ENCODE data around the gene SLC9A3. TPM values are rescaled to one million over a fixed set of nuclear protein-coding genes. Genes with fewer than 3 reads are reported as not detected.

SLC9A3 gene
- polyA plus RNA-seq, 1 of the 3 experiments (the other 2 are of a cell fraction) = 1.9 TPM

DNA sequence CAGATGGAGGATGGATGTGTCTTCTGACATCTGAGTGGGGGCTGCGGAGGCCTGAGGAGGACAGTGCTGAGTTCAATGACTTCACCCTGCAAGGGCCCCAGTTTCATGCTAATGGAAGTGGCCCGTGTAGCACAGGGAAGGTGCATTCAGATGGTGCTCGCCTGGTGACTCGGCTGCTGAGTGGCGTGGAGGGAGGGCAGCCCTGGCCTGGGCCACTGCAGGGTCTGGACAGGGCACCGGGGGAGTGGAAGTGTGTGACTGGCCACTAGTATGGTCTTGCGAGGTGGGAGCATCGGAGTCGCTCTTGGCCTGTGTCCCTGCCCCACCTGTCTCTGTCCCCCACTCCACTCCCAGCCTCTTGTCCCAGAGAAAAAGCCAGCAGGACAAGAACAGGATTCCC lies 1.7 kb upstream of the SLC9A3 start:
- no peak for DNase-seq
- peaks cover 78% of the 10 kb centered on the region for H3K27me3 ChIP-seq (ENCODE audit: insufficient read depth)
- no peak overlapping the region for H3K4me3 ChIP-seq (ENCODE audit: low read depth in 2 of 2, low read length in 1 of 2)
- H3K79me2 ChIP-seq (ENCODE audit: insufficient read depth) = no peaks in the 10 kb centered on the region
- H3F3A ChIP-seq (replicated peaks; ENCODE audit: insufficient read depth) = no peaks in the 10 kb centered on the region
- WGBS (ENCODE audit: low lambda C conversion rate) = 69% methylated on average over 4 of the region's 9 CpGs
- no peaks in the 10 kb centered on the region for H3K4me1 ChIP-seq (ENCODE audit: control insufficient read depth in 1 of 2, insufficient read depth in 2 of 2, low read depth in 1 of 2, low read length in 1 of 2)
- POLR2A ChIA-PET = no interaction called here
- H3K4me2 ChIP-seq = no peak overlapping the region
- 0 out of 2 replicates have a peak, but pooled peaks cover 2% of the 10 kb centered on the region for H4K20me1 ChIP-seq (ENCODE audit: insufficient read depth)
- no peaks in the 10 kb centered on the region for H3K9me3 ChIP-seq
- H3K9me2 ChIP-seq = no peaks in the 10 kb centered on the region
- H3K36me3 ChIP-seq (replicated peaks in 1 of 2; ENCODE audit: control insufficient read depth in 1 of 2, insufficient read depth in 2 of 2, low read length in 1 of 2) = no peaks in the 10 kb centered on the region
- H3K27ac ChIP-seq (ENCODE audit: low read depth in 2 of 2, low read length in 1 of 2) = no peak overlapping the region
- CTCF ChIA-PET = interaction anchor here (1.3 kb wide), 1 partner anchor 13 kb away, joined by 4 read pairs; no protein-coding TSS in a partner anchor
- H2AFZ ChIP-seq (ENCODE audit: low read depth) = no peak overlapping the region
- no peak overlapping the region for H3K9ac ChIP-seq
- TF ChIP-seq, protein P1, sequence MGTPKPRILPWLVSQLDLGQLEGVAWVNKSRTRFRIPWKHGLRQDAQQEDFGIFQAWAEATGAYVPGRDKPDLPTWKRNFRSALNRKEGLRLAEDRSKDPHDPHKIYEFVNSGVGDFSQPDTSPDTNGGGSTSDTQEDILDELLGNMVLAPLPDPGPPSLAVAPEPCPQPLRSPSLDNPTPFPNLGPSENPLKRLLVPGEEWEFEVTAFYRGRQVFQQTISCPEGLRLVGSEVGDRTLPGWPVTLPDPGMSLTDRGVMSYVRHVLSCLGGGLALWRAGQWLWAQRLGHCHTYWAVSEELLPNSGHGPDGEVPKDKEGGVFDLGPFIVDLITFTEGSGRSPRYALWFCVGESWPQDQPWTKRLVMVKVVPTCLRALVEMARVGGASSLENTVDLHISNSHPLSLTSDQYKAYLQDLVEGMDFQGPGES (IDR thresholded peaks at IDR 0.05; ENCODE audit: low read depth, low read length) = no peak
- TF ChIP-seq, protein P2, sequence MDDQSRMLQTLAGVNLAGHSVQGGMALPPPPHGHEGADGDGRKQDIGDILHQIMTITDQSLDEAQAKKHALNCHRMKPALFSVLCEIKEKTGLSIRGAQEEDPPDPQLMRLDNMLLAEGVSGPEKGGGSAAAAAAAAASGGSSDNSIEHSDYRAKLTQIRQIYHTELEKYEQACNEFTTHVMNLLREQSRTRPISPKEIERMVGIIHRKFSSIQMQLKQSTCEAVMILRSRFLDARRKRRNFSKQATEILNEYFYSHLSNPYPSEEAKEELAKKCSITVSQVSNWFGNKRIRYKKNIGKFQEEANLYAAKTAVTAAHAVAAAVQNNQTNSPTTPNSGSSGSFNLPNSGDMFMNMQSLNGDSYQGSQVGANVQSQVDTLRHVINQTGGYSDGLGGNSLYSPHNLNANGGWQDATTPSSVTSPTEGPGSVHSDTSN (IDR thresholded peaks at IDR 0.05) = no peak
- TF ChIP-seq EP300 (IDR thresholded peaks at IDR 0.05; ENCODE audit: borderline replicate concordance in 1 of 2, low read depth in 1 of 2, low read length in 1 of 2) (no peak), MAX (IDR thresholded peaks at IDR 0.05; ENCODE audit: low read depth) (no peak), REST (IDR thresholded peaks at IDR 0.05; ENCODE audit: low read depth, low read length) (no peak), NRF1 (IDR thresholded peaks at IDR 0.05; ENCODE audit: low read depth, low read length) (no peak), NFIC (IDR thresholded peaks at IDR 0.05; ENCODE audit: borderline replicate concordance) (no peak), RAD21 (IDR thresholded peaks at IDR 0.05; ENCODE audit: low read length) (no peak), RCOR1 (IDR thresholded peaks at IDR 0.05; ENCODE audit: low read length) (no peak), TAF1 (IDR thresholded peaks at IDR 0.05; ENCODE audit: borderline replicate concordance, low read depth, low read length) (no peak)
- TF ChIP-seq, protein P3, sequence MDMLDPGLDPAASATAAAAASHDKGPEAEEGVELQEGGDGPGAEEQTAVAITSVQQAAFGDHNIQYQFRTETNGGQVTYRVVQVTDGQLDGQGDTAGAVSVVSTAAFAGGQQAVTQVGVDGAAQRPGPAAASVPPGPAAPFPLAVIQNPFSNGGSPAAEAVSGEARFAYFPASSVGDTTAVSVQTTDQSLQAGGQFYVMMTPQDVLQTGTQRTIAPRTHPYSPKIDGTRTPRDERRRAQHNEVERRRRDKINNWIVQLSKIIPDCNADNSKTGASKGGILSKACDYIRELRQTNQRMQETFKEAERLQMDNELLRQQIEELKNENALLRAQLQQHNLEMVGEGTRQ (IDR thresholded peaks at IDR 0.05; ENCODE audit: borderline replicate concordance, low read depth, low read length) = no peak
